SJSA1 (cell line): ENCODE data around the gene AFAP1. TPM values are rescaled to one million over a fixed set of nuclear protein-coding genes. Genes with fewer than 3 reads are reported as not detected.

Experiments
- DNase-seq, 2 experiments: peaks; one replicate each; pipeline ENCODE4 v3.0.0-alpha.2; 2015 to 2020; ENCODE audit warnings: low spot score in 2 of 2, low read depth in 1 of 2
- H3K27ac ChIP-seq: fragments of 250-450 bp; sonication (Bioruptor Pico); 2 replicates; pipeline ENCODE4 v1.5.1; 2020; ENCODE audit warnings: mild to moderate bottlenecking, moderate library complexity
- H3K27me3 ChIP-seq: fragments of 250-450 bp; sonication (Bioruptor Pico); replicated peaks from 2 replicates; pipeline ENCODE4 v1.5.1; 2020; ENCODE audit warnings: mild to moderate bottlenecking, moderate library complexity
- H3K36me3 ChIP-seq: fragments of 250-450 bp; sonication (Bioruptor Pico); 2 replicates; pipeline ENCODE4 v1.5.1; 2020; ENCODE audit warnings: mild to moderate bottlenecking
- H3K4me1 ChIP-seq: fragments of 250-450 bp; sonication (Bioruptor Pico); replicated peaks from 2 replicates; pipeline ENCODE4 v1.6.1; 2021; ENCODE audit warnings: mild to moderate bottlenecking
- H3K4me3 ChIP-seq: fragments of 250-450 bp; sonication (Bioruptor Pico); 2 replicates; pipeline ENCODE4 v1.5.1; 2020; ENCODE audit warnings: mild to moderate bottlenecking
- H3K9me3 ChIP-seq: fragments of 250-450 bp; sonication (Bioruptor Pico); replicated peaks from 2 replicates; pipeline ENCODE4 v1.5.1; 2020; ENCODE audit warnings: mild to moderate bottlenecking
- total RNA-seq: library from RNA; depleted of rRNA; stranded (reverse); fragments of >200 nt; shearing (Covaris generic); gene quantifications from 2 replicates; pipeline ENCODE4 v1.2.3, GENCODE V29; 2014

The AFAP1 gene
- total RNA-seq, 1 experiment from 2014 or later, result 47.4 TPM

GRCh38 chr4:7909463-7910262, 30.0 kb downstream of the AFAP1 start:
- no peaks in the 10 kb centered on the region for H3K9me3 ChIP-seq
- no peak overlapping the region; the same call in 1 of the 2 replicates for H3K27ac ChIP-seq
- H3K36me3 ChIP-seq, result peaks cover 5% of the 10 kb centered on the region; the same call in 1 of the 2 replicates
- no peak for DNase-seq
- H3K27me3 ChIP-seq, result no peaks in the 10 kb centered on the region
- H3K4me3 ChIP-seq, result no peak overlapping the region
- H3K4me1 ChIP-seq, result peaks cover 28% of the 10 kb centered on the region

- peaks cover 32% of the 10 kb centered on the region for H3K4me1 ChIP-seq
- H3K9me3 ChIP-seq, result no peaks in the 10 kb centered on the region
- no peak for DNase-seq
- H3K27me3 ChIP-seq, result no peaks in the 10 kb centered on the region
- peaks cover 5% of the 10 kb centered on the region; the same call in 1 of the 2 replicates for H3K36me3 ChIP-seq
- H3K4me3 ChIP-seq, result no peak overlapping the region
- H3K27ac ChIP-seq, result no peak overlapping the region
These were observed 31.0 kb downstream of the AFAP1 start for GRCh38 chr4:7908668-7909067.

- DNase-seq, result no peak
- no peaks in the 10 kb centered on the region for H3K9me3 ChIP-seq
- no peaks in the 10 kb centered on the region for H3K27me3 ChIP-seq
- H3K4me3 ChIP-seq, result no peak overlapping the region
- no peak overlapping the region for H3K27ac ChIP-seq
- peaks cover 6% of the 10 kb centered on the region; the same call in 1 of the 2 replicates for H3K36me3 ChIP-seq
- peaks cover 38% of the 10 kb centered on the region for H3K4me1 ChIP-seq
These were observed 32.5 kb downstream of the AFAP1 start for GRCh38 chr4:7907142-7907541.

GRCh38 chr4:7906171-7906701, 33.4 kb downstream of the AFAP1 start:
- Histone ChIP-seq H3K27me3 (no peaks in the 10 kb centered on the region), H3K4me3 (no peak overlapping the region), H3K4me1 (peaks cover 38% of the 10 kb centered on the region), H3K36me3 (peaks cover 7% of the 10 kb centered on the region; the same call in 1 of the 2 replicates), H3K9me3 (no peaks in the 10 kb centered on the region), H3K27ac (no peak overlapping the region)
- DNase-seq, result no peak

GRCh38 chr4:7904952-7905915, 34.4 kb downstream of the AFAP1 start:
- H3K27ac ChIP-seq, result no peak overlapping the region
- H3K9me3 ChIP-seq, result no peaks in the 10 kb centered on the region
- DNase-seq, result no peak
- peaks cover 28% of the 10 kb centered on the region for H3K4me1 ChIP-seq
- no peaks in the 10 kb centered on the region for H3K27me3 ChIP-seq
- peaks cover 7% of the 10 kb centered on the region; the same call in 1 of the 2 replicates for H3K36me3 ChIP-seq
- no peak overlapping the region for H3K4me3 ChIP-seq

GRCh38 chr4:7903791-7904516, 35.7 kb downstream of the AFAP1 start:
- no peak overlapping the region for H3K27ac ChIP-seq
- no peak overlapping the region for H3K4me3 ChIP-seq
- H3K36me3 ChIP-seq, result peaks cover 7% of the 10 kb centered on the region; the same call in 1 of the 2 replicates
- no peak for DNase-seq
- H3K27me3 ChIP-seq, result no peaks in the 10 kb centered on the region
- H3K4me1 ChIP-seq, result peaks cover 22% of the 10 kb centered on the region
- H3K9me3 ChIP-seq, result no peaks in the 10 kb centered on the region

- H3K36me3 ChIP-seq, result peaks cover 7% of the 10 kb centered on the region; the same call in 1 of the 2 replicates
- H3K9me3 ChIP-seq, result no peaks in the 10 kb centered on the region
- no peak overlapping the region for H3K27ac ChIP-seq
- H3K4me3 ChIP-seq, result no peak overlapping the region
- DNase-seq, result no peak
- H3K4me1 ChIP-seq, result peaks cover 24% of the 10 kb centered on the region
- no peaks in the 10 kb centered on the region for H3K27me3 ChIP-seq
These were observed 36.8 kb downstream of the AFAP1 start for GRCh38 chr4:7902826-7903225.

- H3K4me3 ChIP-seq, result no peak overlapping the region
- no peaks in the 10 kb centered on the region for H3K27me3 ChIP-seq
- DNase-seq, result no peak
- H3K36me3 ChIP-seq, result peaks cover 7% of the 10 kb centered on the region; the same call in 1 of the 2 replicates
- H3K27ac ChIP-seq, result no peak overlapping the region
- peaks cover 31% of the 10 kb centered on the region for H3K4me1 ChIP-seq
- no peaks in the 10 kb centered on the region for H3K9me3 ChIP-seq
These were observed 37.5 kb downstream of the AFAP1 start for GRCh38 chr4:7902101-7902553.

GRCh38 chr4:7901311-7901885, 38.3 kb downstream of the AFAP1 start:
- Histone ChIP-seq H3K4me3 (no peak overlapping the region), H3K36me3 (0 out of 2 replicates have a peak, but pooled peaks cover 7% of the 10 kb centered on the region), H3K27ac (no peak overlapping the region), H3K4me1 (peaks cover 34% of the 10 kb centered on the region), H3K27me3 (no peaks in the 10 kb centered on the region), H3K9me3 (no peaks in the 10 kb centered on the region)
- no peak for DNase-seq

- Histone ChIP-seq H3K9me3 (no peaks in the 10 kb centered on the region), H3K4me1 (peaks cover 29% of the 10 kb centered on the region), H3K36me3 (0 out of 2 replicates have a peak, but pooled peaks cover 7% of the 10 kb centered on the region), H3K27ac (no peak overlapping the region), H3K27me3 (no peaks in the 10 kb centered on the region), H3K4me3 (no peak overlapping the region)
- DNase-seq, result no peak
These were observed 39.2 kb downstream of the AFAP1 start for GRCh38 chr4:7900334-7900909.

- Histone ChIP-seq H3K4me3 (no peak overlapping the region), H3K9me3 (no peaks in the 10 kb centered on the region), H3K27me3 (no peaks in the 10 kb centered on the region), H3K27ac (no peak overlapping the region), H3K36me3 (peaks cover 11% of the 10 kb centered on the region), H3K4me1 (peaks cover 22% of the 10 kb centered on the region)
- no peak for DNase-seq
These were observed 40.3 kb downstream of the AFAP1 start for GRCh38 chr4:7899184-7899869.

- H3K9me3 ChIP-seq, result no peaks in the 10 kb centered on the region
- no peaks in the 10 kb centered on the region for H3K27me3 ChIP-seq
- H3K4me3 ChIP-seq, result no peak overlapping the region
- DNase-seq, result no peak
- peaks cover 18% of the 10 kb centered on the region for H3K4me1 ChIP-seq
- H3K27ac ChIP-seq, result no peak overlapping the region
- peaks cover 14% of the 10 kb centered on the region for H3K36me3 ChIP-seq
These were observed 41.3 kb downstream of the AFAP1 start for GRCh38 chr4:7898385-7898784.
